22Rv1 (cell line): ENCODE measurements around the gene ISG15.

Experiments used
- H3K27ac ChIP-seq: fragments of 450-650 bp; 2 replicates; pipeline ENCODE4 v1.5.1; 2017
- CTCF ChIP-seq: fragments of 450-650 bp; IDR thresholded peaks from 2 replicates; pipeline ENCODE4 v1.5.1; 2017; ENCODE audit warnings: mild to moderate bottlenecking
- ZFX ChIP-seq: fragments of 450-650 bp; IDR thresholded peaks from 2 replicates; pipeline ENCODE4 v1.6.1; 2017; ENCODE audit warnings: antibody characterized with exemption, borderline replicate concordance

ISG15 gene

GRCh38 chr1:1041092-1041523 is 27.8 kb downstream of the ISG15 start:
- TF ChIP-seq CTCF (no peak), ZFX (no peak)
- no peak overlapping the region for H3K27ac ChIP-seq

GRCh38 chr1:1041873-1042272 is 28.6 kb downstream of the ISG15 start:
- H3K27ac ChIP-seq: no peak overlapping the region
- TF ChIP-seq ZFX (no peak), CTCF (no peak)

- TF ChIP-seq CTCF: no peak
- no peak for TF ChIP-seq ZFX
- H3K27ac ChIP-seq: no peak overlapping the region
Measured at GRCh38 chr1:1042835-1043234, 29.5 kb downstream of the ISG15 start.

GRCh38 chr1:1043411-1043810 is 30.1 kb downstream of the ISG15 start:
- no peak for TF ChIP-seq CTCF
- no peak for TF ChIP-seq ZFX
- H3K27ac ChIP-seq: no peak overlapping the region

GRCh38 chr1:1043921-1044320 is 30.6 kb downstream of the ISG15 start:
- no peak overlapping the region for H3K27ac ChIP-seq
- TF ChIP-seq CTCF (no peak), ZFX (no peak)

GRCh38 chr1:1044455-1045078 is 31.3 kb downstream of the ISG15 start:
- TF ChIP-seq ZFX: no peak
- TF ChIP-seq CTCF: no peak
- no peak overlapping the region for H3K27ac ChIP-seq

- TF ChIP-seq CTCF (no peak), ZFX (no peak)
- no peak overlapping the region for H3K27ac ChIP-seq
Measured at GRCh38 chr1:1045129-1045528, 31.8 kb downstream of the ISG15 start.
